ENCODE data around the gene CALR3.

DNA sequence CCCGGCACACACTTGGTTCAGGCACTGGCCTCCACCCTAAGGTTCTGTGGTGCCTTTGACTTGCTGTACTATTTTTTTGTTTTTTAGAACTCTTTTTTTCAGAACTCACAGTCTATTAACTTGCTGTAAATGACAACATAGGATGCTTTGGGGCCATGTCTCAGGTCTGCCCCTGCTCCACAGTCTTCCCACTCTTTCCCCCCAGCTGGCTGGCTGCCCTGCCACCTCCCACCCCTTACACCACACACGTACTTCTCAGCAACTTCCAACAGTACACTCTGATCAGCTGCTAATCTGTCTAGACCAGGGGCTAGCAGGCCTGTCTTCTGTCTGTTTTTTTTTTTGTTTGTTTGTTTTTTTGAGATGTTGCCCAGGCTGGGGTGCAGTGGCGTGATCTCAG lies 8.3 kb upstream of the CALR3 start:
- TF ChIP-seq, protein P1, sequence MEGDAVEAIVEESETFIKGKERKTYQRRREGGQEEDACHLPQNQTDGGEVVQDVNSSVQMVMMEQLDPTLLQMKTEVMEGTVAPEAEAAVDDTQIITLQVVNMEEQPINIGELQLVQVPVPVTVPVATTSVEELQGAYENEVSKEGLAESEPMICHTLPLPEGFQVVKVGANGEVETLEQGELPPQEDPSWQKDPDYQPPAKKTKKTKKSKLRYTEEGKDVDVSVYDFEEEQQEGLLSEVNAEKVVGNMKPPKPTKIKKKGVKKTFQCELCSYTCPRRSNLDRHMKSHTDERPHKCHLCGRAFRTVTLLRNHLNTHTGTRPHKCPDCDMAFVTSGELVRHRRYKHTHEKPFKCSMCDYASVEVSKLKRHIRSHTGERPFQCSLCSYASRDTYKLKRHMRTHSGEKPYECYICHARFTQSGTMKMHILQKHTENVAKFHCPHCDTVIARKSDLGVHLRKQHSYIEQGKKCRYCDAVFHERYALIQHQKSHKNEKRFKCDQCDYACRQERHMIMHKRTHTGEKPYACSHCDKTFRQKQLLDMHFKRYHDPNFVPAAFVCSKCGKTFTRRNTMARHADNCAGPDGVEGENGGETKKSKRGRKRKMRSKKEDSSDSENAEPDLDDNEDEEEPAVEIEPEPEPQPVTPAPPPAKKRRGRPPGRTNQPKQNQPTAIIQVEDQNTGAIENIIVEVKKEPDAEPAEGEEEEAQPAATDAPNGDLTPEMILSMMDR (IDR thresholded peaks at IDR 0.05) = no peak
- no peak for TF ChIP-seq POLR2A (IDR thresholded peaks at IDR 0.05)
